Astrocyte (in vitro differentiated cells and primary cell): ENCODE results near the gene DPM3.

ENCODE experiments used
- EZH2 ChIP-seq: IDR thresholded peaks from 2 replicates; pipeline ENCODE4 v1.6.1; 2012; ENCODE audit warnings: mild to moderate bottlenecking, low read length, inconsistent platforms; ENCODE audit not compliant: insufficient read depth
- TF ChIP-seq, protein P1 (sequence below): IDR thresholded peaks from 2 replicates; pipeline ENCODE4 v1.5.1; 2011; ENCODE audit warnings: low read depth, mild to moderate bottlenecking, inconsistent platforms, low read length, moderate library complexity; ENCODE audit not compliant: insufficient read depth

DNA sequence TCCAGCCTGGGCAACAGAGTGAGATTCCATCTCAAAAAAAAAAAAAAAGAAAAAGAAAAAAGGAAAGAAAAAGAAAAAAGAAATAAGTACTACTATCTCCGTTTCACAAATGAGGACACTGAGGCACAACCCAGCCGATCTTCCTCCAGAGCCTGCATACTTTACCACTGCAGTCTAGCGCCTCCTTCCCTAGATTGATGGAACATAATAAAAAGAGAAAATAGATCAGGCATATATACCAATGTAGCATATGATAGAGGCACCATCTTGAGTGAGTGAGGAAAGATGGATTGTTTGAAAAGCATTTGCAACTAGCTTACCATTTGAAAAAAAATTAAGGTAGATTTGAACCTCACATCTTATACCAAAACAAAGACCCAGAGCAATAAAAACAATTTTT is 5.2 kb upstream of the DPM3 start:
- TF ChIP-seq, protein P1, sequence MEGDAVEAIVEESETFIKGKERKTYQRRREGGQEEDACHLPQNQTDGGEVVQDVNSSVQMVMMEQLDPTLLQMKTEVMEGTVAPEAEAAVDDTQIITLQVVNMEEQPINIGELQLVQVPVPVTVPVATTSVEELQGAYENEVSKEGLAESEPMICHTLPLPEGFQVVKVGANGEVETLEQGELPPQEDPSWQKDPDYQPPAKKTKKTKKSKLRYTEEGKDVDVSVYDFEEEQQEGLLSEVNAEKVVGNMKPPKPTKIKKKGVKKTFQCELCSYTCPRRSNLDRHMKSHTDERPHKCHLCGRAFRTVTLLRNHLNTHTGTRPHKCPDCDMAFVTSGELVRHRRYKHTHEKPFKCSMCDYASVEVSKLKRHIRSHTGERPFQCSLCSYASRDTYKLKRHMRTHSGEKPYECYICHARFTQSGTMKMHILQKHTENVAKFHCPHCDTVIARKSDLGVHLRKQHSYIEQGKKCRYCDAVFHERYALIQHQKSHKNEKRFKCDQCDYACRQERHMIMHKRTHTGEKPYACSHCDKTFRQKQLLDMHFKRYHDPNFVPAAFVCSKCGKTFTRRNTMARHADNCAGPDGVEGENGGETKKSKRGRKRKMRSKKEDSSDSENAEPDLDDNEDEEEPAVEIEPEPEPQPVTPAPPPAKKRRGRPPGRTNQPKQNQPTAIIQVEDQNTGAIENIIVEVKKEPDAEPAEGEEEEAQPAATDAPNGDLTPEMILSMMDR, result no peak
- TF ChIP-seq EZH2, result no peak
